CD14-positive monocyte (primary cell): ENCODE data around the gene ECSIT. TPM values are rescaled to one million over a fixed set of nuclear protein-coding genes. Genes with fewer than 3 reads are reported as not detected.
"Not testable (repeated sequence)": the region's sequence is repeated elsewhere in the genome, so short reads cannot be mapped to it uniquely, and the experiment has no call there.

Source experiments
- DNase-seq, 3 donors: peaks; one replicate each; pipeline ENCODE4 v3.0.0-alpha.2; 2011 to 2022
- H2AFZ ChIP-seq: 2 replicates; pipeline ENCODE4 v1.6.0; 2012; ENCODE audit warnings: mild to moderate bottlenecking, low read depth, low read length, inconsistent platforms; ENCODE audit not compliant: insufficient read depth, poor library complexity, severe bottlenecking
- H3K27ac ChIP-seq, 2 donors: 1 replicate in 1 of 2; 2 replicates in 1 of 2; pipeline ENCODE4 v1.5.1; 2012 to 2013; ENCODE audit warnings: low read length in 2 of 2, control low read depth in 1 of 2, inconsistent platforms in 1 of 2, low read depth in 1 of 2, mild to moderate bottlenecking in 1 of 2
- H3K27me3 ChIP-seq, 2 donors: one replicate each; pipeline versions ENCODE4 v1.6.0 to v1.6.1; 2011 to 2013; ENCODE audit warnings: low read length in 2 of 2; ENCODE audit not compliant: control insufficient read depth in 2 of 2, insufficient read depth in 2 of 2
- H3K36me3 ChIP-seq, 2 donors: replicated peaks in 1 of 2; 1 replicate in 1 of 2; 2 replicates in 1 of 2; pipeline versions ENCODE4 v1.5.1 to v1.6.1; 2012 to 2013; ENCODE audit warnings: low read length in 2 of 2, control low read depth in 1 of 2, inconsistent platforms in 1 of 2, mild to moderate bottlenecking in 1 of 2; ENCODE audit not compliant: insufficient read depth in 2 of 2, control insufficient read depth in 1 of 2
- H3K4me1 ChIP-seq, 2 donors: 1 replicate in 1 of 2; 2 replicates in 1 of 2; pipeline versions ENCODE4 v1.5.1 to v1.6.1; 2012 to 2013; ENCODE audit warnings: low read length in 2 of 2, control low read depth in 1 of 2, inconsistent platforms in 1 of 2, mild to moderate bottlenecking in 1 of 2, moderate library complexity in 1 of 2; ENCODE audit not compliant: insufficient read depth in 2 of 2, control insufficient read depth in 1 of 2
- H3K4me2 ChIP-seq: replicated peaks from 2 replicates; pipeline ENCODE3; 2012; ENCODE audit warnings: low read length, moderate library complexity, mild to moderate bottlenecking; ENCODE audit not compliant: poor library complexity, severe bottlenecking; ENCODE audit errors: extremely low read depth
- H3K4me3 ChIP-seq, 3 experiments: fragments of 200-600 bp in 1 of 3; sonication (generic) in 1 of 3; replicated peaks in 1 of 3; 1 replicate in 2 of 3; 2 replicates in 1 of 3; pipeline ENCODE4 v1.5.1; 2011 to 2013; ENCODE audit warnings: low read length in 3 of 3, mild to moderate bottlenecking in 3 of 3, control low read depth in 2 of 3, low read depth in 2 of 3, inconsistent platforms in 1 of 3, moderate library complexity in 1 of 3
- H3K79me2 ChIP-seq: 2 replicates; pipeline ENCODE4 v1.6.0; 2012; ENCODE audit warnings: mild to moderate bottlenecking, control low read depth, inconsistent platforms, low read length, moderate library complexity; ENCODE audit not compliant: insufficient read depth
- H3K9ac ChIP-seq: 2 replicates; pipeline ENCODE4 v1.6.0; 2017; ENCODE audit warnings: low read length, mild to moderate bottlenecking; ENCODE audit not compliant: insufficient read depth, poor library complexity, severe bottlenecking
- H3K9me3 ChIP-seq, 2 donors: replicated peaks in 1 of 2; 1 replicate in 1 of 2; 2 replicates in 1 of 2; pipeline versions ENCODE4 v1.5.1 to v1.6.1; 2012 to 2013; ENCODE audit warnings: low read length in 2 of 2, control low read depth in 1 of 2; ENCODE audit not compliant: control insufficient read depth in 1 of 2, insufficient read depth in 1 of 2
- H4K20me1 ChIP-seq: 2 replicates; pipeline ENCODE4 v1.6.0; 2012; ENCODE audit warnings: mild to moderate bottlenecking, low read length, control low read depth, moderate library complexity; ENCODE audit not compliant: insufficient read depth
- H3K27ac Mint-ChIP-seq, 7 donors: one replicate each; pipeline ENCODE4 v1.8.0; 2020; ENCODE audit warnings: mild to moderate bottlenecking in 7 of 7, mixed read lengths in 7 of 7, moderate library complexity in 6 of 7, inconsistent platforms in 2 of 7
- H3K27me3 Mint-ChIP-seq, 3 donors: one replicate each; pipeline ENCODE4 v1.8.0; 2021 to 2022; ENCODE audit warnings: low read depth in 3 of 3, mild to moderate bottlenecking in 3 of 3, mixed read lengths in 3 of 3, moderate library complexity in 3 of 3, inconsistent platforms in 1 of 3
- H3K36me3 Mint-ChIP-seq, 2 donors: one replicate each; pipeline ENCODE4 v1.8.0; 2020; ENCODE audit warnings: mixed read lengths in 2 of 2, inconsistent platforms in 1 of 2, mild to moderate bottlenecking in 1 of 2
- H3K4me1 Mint-ChIP-seq: one replicate; pipeline ENCODE4 v1.8.0; 2020; ENCODE audit warnings: mild to moderate bottlenecking, mixed read lengths
- H3K4me3 Mint-ChIP-seq, 2 donors: one replicate each; pipeline ENCODE4 v1.8.0; 2020; ENCODE audit warnings: mild to moderate bottlenecking in 2 of 2, mixed read lengths in 2 of 2, moderate library complexity in 1 of 2
- H3K9me3 Mint-ChIP-seq, 7 donors: one replicate each; pipeline ENCODE4 v1.8.0; 2020 to 2022; ENCODE audit warnings: mixed read lengths in 7 of 7, mild to moderate bottlenecking in 6 of 7, moderate library complexity in 6 of 7, inconsistent platforms in 2 of 7
- CTCF ChIP-seq: fragments of 200-600 bp; IDR thresholded peaks from one replicate; pipeline ENCODE4 v1.8.0; 2022; ENCODE audit warnings: antibody characterized with exemption, mild to moderate bottlenecking
- WGBS: methylation state at CpG from one replicate; pipeline ENCODE4 v1.1.5; 2013; ENCODE audit warnings: missing lambda C conversion rate; ENCODE audit not compliant: insufficient coverage; 5-methylcytosine and 5-hydroxymethylcytosine counted together
- intact Hi-C, 2 donors: fragments of 100-400 bp; cut with micrococcal nuclease; formaldehyde crosslinking; loops; one replicate each; pipeline versions ENCODE4 v1.15.0 to v1.15.1; 2023
- polyA plus RNA-seq, 3 donors: library from polyadenylated mRNA; depleted of rRNA in 1 of 3; unstranded in 2 of 3; stranded (reverse) in 1 of 3; fragments of 300-500 nt in 2 of 3; fragments of >200 nt in 1 of 3; fragmentation: Illumina TruSeq in 2 of 3; gene quantifications; 1 replicate in 2 of 3; 2 replicates in 1 of 3; pipeline ENCODE4 v1.2.3, GENCODE V29; 2012 to 2021

ECSIT gene
- polyA plus RNA-seq, 3 donors: 26.4 to 31.6 (median 28.3) TPM

GRCh38 chr19:11460207-11460606, 68.7 kb downstream of the ECSIT start:
- Histone ChIP-seq H3K27me3 (no peaks in the 10 kb centered on the region), H3K27ac (no peak overlapping the region), H3K4me3 (no peak overlapping the region), H3K79me2 (no peaks in the 10 kb centered on the region), H4K20me1 (no peaks in the 10 kb centered on the region), H3K4me2 (no peak overlapping the region), H2AFZ (no peak overlapping the region), H3K9ac (no peak overlapping the region), H3K4me1 (no peaks in the 10 kb centered on the region), H3K9me3 (no peaks in the 10 kb centered on the region), H3K36me3 (no peaks in the 10 kb centered on the region)
- no peak for DNase-seq
- peak overlapping the region in 1 of 7 donors; percentile 3 for H3K27ac Mint-ChIP-seq
- intact Hi-C loops: no loop called here
- H3K4me1 Mint-ChIP-seq: no peaks in the 10 kb centered on the region
- WGBS: 69% methylated on average over 4 of the region's 4 CpGs
- H3K9me3 Mint-ChIP-seq: peaks cover 0 to 9% (median 0%) of the 10 kb centered on the region in 7 donors
- peaks cover 1 to 13% (median 8%) of the 10 kb centered on the region in 3 donors for H3K27me3 Mint-ChIP-seq
- peak; percentile 36 for TF ChIP-seq CTCF
- H3K4me3 Mint-ChIP-seq: peak overlapping the region in 1 of 2 donors; percentile 30
- H3K36me3 Mint-ChIP-seq: no peaks in the 10 kb centered on the region

DNA sequence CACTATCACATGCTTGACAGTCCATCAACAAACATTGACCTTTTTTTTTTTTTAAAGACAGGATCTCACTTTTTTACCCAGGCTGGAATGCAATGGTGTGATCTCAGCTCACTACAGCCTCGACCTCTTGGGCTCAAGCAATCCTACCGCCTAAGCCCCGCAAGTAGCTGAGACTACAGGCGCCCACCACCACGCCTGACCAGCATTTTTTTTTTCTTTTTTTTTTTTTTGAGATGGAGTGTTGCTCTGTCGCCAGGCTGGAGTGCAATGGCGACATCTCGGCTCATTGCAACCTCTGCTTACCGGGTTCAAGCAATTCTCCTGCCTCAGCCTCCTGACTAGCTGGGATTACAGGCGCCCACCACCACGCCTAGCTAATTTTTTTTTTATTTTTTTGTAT, 70.0 kb downstream of the ECSIT start:
- H3K36me3 Mint-ChIP-seq, DNase-seq, intact Hi-C loops, H3K4me3 Mint-ChIP-seq, H3K4me1 ChIP-seq, H4K20me1 ChIP-seq, H3K27me3 ChIP-seq, H3K4me1 Mint-ChIP-seq, H3K27ac ChIP-seq, H3K4me3 ChIP-seq, H3K4me2 ChIP-seq, H3K79me2 ChIP-seq, H2AFZ ChIP-seq, H3K36me3 ChIP-seq, H3K27ac Mint-ChIP-seq, H3K9me3 ChIP-seq, H3K9me3 Mint-ChIP-seq, H3K9ac ChIP-seq: not testable (repeated sequence)
- peaks cover 1 to 15% (median 11%) of the 10 kb centered on the region in 3 donors for H3K27me3 Mint-ChIP-seq
- 20% methylated on average over 1 of the region's 11 CpGs for WGBS
